GM23248 (cell line): ENCODE measurements around the gene ARHGEF1.

Source experiments
- EZH2 ChIP-seq: fragments of 200-600 bp; sonication (generic); IDR thresholded peaks from 2 replicates; pipeline ENCODE4 v1.6.1; 2018; ENCODE audit warnings: antibody characterized with exemption, mild to moderate bottlenecking; ENCODE audit not compliant: insufficient read depth, poor library complexity, severe bottlenecking
- EZH2phosphoT487 ChIP-seq: fragments of 200-600 bp; sonication (generic); IDR thresholded peaks from 2 replicates; pipeline ENCODE4 v1.6.1; 2018; ENCODE audit warnings: antibody characterized with exemption, moderate library complexity, mild to moderate bottlenecking, low read depth; ENCODE audit not compliant: insufficient read depth

GRCh38 chr19:41880329-41880708, 2.7 kb upstream of the ARHGEF1 start:
- TF ChIP-seq EZH2 (no peak), EZH2phosphoT487 (no peak)
